ENCODE results near the gene TAF10. TPM values are rescaled to one million over a fixed set of nuclear protein-coding genes. Genes with fewer than 3 reads are reported as not detected.

Gene TAF10
- total RNA-seq, 4 donors from 2014 or later = 35.7 to 114 (median 53.8) TPM

DNA sequence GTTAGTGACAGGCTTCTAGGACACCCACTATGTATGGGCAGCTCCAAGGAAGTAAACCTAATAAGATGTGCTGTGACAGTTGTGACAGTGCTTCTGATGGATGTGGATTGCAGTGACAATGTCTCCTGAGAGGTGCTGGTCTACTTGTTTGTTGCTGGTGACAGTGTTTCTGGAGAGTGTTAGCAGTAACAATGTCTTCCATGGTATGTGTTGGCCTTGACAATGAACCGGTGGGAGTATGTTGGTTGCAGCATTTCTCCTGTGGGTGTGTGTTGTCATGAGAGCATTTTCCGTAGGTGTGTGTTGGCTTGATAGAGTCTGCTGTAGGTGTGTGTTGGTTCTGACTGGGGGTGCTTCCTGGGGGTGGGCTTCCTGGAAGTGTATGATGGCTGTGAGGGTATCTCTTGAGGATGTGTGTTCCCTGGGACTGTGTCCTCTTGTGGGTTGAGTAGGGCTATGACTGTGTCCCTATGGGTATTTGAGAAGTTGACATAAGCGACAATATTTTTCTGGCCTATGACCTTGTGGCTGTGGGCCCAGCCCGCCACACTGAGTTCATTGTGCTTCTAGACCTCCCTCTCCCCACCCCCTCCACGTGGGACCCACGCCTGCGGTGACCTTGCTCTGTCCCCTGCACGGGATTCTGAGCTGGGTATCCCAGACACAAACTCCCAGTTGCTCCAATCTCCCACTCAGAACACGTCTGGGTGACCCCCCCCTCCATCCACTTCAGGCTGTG lies 42.4 kb upstream of the TAF10 start:
- peaks cover 0 to 11% (median 5%) of the 10 kb centered on the region in 4 donors for H3K4me1 ChIP-seq
- peak overlapping the region in 2 of 4 donors; percentile 44 to 47 for H3K4me3 ChIP-seq
- H3K27ac ChIP-seq = peak overlapping the region; percentile 74 to 87 (median 80)
- H3K9me3 ChIP-seq = no peaks in the 10 kb centered on the region
- intact Hi-C loops (cut with DNase I; ENCODE audit: low total_unique reads) = no loop called here
- TF ChIP-seq, protein P1, sequence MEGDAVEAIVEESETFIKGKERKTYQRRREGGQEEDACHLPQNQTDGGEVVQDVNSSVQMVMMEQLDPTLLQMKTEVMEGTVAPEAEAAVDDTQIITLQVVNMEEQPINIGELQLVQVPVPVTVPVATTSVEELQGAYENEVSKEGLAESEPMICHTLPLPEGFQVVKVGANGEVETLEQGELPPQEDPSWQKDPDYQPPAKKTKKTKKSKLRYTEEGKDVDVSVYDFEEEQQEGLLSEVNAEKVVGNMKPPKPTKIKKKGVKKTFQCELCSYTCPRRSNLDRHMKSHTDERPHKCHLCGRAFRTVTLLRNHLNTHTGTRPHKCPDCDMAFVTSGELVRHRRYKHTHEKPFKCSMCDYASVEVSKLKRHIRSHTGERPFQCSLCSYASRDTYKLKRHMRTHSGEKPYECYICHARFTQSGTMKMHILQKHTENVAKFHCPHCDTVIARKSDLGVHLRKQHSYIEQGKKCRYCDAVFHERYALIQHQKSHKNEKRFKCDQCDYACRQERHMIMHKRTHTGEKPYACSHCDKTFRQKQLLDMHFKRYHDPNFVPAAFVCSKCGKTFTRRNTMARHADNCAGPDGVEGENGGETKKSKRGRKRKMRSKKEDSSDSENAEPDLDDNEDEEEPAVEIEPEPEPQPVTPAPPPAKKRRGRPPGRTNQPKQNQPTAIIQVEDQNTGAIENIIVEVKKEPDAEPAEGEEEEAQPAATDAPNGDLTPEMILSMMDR (IDR thresholded peaks at IDR 0.05) = no peak
- TF ChIP-seq POLR2AphosphoS5 (IDR thresholded peaks at IDR 0.05) = peak in 1 of 3 donors; percentile 43
- in situ Hi-C loops (cut with MboI; ENCODE audit: low pct_ligation_motif_present in 1 of 4, low pct_unique_long_range_greater_than_20kb in 1 of 4, low sequenced_read_pairs in 3 of 4) = no loop called here
- peaks cover 27% of the 10 kb centered on the region for H3K27me3 ChIP-seq
- DNase-seq = no peak
- 20 to 57% methylated on average over 2 to 9 of the region's 9 CpGs for WGBS, 2 donors (ENCODE audit: low coverage in 1 of 2)
- H3K36me3 ChIP-seq = no peaks in the 10 kb centered on the region

DNA sequence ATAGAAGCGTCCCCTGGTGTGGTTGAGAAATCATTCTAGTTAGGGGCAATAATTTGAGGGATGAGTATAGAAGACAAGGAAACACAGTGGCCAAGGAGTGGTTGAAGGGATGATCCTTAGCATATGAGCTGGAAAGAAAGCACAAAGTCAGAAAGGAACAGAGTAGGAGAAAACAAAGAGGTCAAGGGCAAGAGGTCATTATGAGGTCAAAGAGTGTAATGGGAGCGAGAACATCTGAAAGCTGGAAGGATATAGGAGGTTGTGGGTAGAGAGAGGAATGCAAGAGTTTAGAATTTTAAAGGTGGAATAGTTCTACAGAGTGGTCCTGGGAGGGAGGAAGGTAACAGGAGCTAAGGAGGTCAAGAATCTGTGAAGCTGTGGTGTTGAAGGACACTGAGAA lies 41.6 kb upstream of the TAF10 start:
- intact Hi-C loops (cut with DNase I; ENCODE audit: low total_unique reads) (no loop called here), in situ Hi-C loops (cut with MboI; ENCODE audit: low pct_ligation_motif_present in 1 of 4, low pct_unique_long_range_greater_than_20kb in 1 of 4, low sequenced_read_pairs in 3 of 4) (no loop called here)
- H3K27me3 ChIP-seq = peaks cover 27% of the 10 kb centered on the region

DNA sequence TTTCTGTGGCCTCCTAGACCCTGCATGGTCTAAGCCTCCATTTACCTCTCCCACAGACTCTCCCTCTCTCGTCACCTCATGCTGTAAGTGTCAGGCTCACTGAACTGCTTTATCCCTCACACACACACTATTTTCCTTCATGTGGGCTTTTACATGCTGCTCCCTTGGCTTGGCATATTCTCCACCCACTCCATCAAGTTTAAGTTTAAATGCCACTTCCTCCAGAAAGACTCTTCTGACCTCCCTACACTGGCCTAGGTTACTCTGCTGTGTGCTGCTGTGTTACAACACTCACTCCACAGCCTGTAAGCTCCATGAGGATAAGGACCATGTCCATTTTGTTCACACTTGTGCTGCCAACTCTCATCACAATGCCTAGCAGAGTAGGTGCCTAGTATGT lies 41.1 kb upstream of the TAF10 start:
- DNase-seq = no peak
- no peaks in the 10 kb centered on the region for H3K36me3 ChIP-seq
- in situ Hi-C loops (cut with MboI; ENCODE audit: low pct_ligation_motif_present in 1 of 4, low pct_unique_long_range_greater_than_20kb in 1 of 4, low sequenced_read_pairs in 3 of 4) = no loop called here
- no peak overlapping the region for H3K4me3 ChIP-seq
- peaks cover 27% of the 10 kb centered on the region for H3K27me3 ChIP-seq
- intact Hi-C loops (cut with DNase I; ENCODE audit: low total_unique reads) = no loop called here
- H3K9me3 ChIP-seq = no peaks in the 10 kb centered on the region
- TF ChIP-seq, protein P1 (IDR thresholded peaks at IDR 0.05) = no peak
- TF ChIP-seq EP300 (IDR thresholded peaks at IDR 0.05; ENCODE audit: low read depth) = no peak
- TF ChIP-seq POLR2AphosphoS5 (IDR thresholded peaks at IDR 0.05) = no peak
- TF ChIP-seq POLR2A (IDR thresholded peaks at IDR 0.05) = no peak
- H3K4me1 ChIP-seq = peaks cover 0 to 17% (median 12%) of the 10 kb centered on the region in 4 donors
- 82 to 100% methylated on average over 1 of the region's 1 CpG for WGBS, 2 donors (ENCODE audit: low coverage in 1 of 2)
- peak overlapping the region in 1 of 4 donors; percentile 3 for H3K27ac ChIP-seq

More for the DNA sequence above, 41.6 kb upstream of the TAF10 start:
- no peak overlapping the region for H3K4me3 ChIP-seq
- DNase-seq = no peak
- H3K36me3 ChIP-seq = no peaks in the 10 kb centered on the region
- WGBS, 2 donors (ENCODE audit: low coverage in 1 of 2) = 84 to 89% methylated on average over 2 of the region's 2 CpGs
- no peaks in the 10 kb centered on the region for H3K9me3 ChIP-seq
- peaks cover 0 to 12% (median 8%) of the 10 kb centered on the region in 4 donors for H3K4me1 ChIP-seq
- H3K27ac ChIP-seq = peak overlapping the region in 3 of 4 donors; percentile 13 to 79 (median 30)
- TF ChIP-seq POLR2AphosphoS5 (IDR thresholded peaks at IDR 0.05) = no peak
- TF ChIP-seq POLR2A (IDR thresholded peaks at IDR 0.05) = no peak
- no peak for TF ChIP-seq EP300 (IDR thresholded peaks at IDR 0.05; ENCODE audit: low read depth)
- TF ChIP-seq, protein P1 (IDR thresholded peaks at IDR 0.05) = no peak

DNA sequence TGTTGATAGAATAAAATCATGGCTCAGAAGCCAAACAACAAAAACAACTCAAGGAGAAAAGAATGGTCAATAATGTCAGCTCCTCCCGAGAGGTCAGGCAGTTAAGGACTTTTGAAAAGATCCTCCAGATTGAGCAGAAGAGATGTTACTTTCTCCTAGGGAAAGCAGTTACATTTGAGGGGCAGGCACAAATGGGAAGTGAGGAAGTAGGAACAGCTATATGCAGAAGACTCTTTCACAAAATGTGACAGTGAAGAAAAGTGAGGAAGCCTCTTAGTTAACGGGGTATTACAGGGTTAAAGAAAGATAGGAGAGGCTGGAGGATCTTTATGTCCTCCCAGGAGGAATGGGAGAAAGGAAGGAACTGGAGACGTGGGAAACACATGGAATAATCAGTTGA lies 40.2 kb upstream of the TAF10 start:
- in situ Hi-C loops (cut with MboI; ENCODE audit: low pct_ligation_motif_present in 1 of 4, low pct_unique_long_range_greater_than_20kb in 1 of 4, low sequenced_read_pairs in 3 of 4) = no loop called here
- Histone ChIP-seq H3K9me3 (no peaks in the 10 kb centered on the region), H3K27me3 (peaks cover 22% of the 10 kb centered on the region), H3K36me3 (no peaks in the 10 kb centered on the region), H3K4me3 (no peak overlapping the region), H3K27ac (no peak overlapping the region), H3K4me1 (peaks cover 2 to 26% (median 17%) of the 10 kb centered on the region in 4 donors)
- 52 to 62% methylated on average over 3 of the region's 3 CpGs for WGBS, 2 donors (ENCODE audit: low coverage in 1 of 2)
- no peak for TF ChIP-seq POLR2AphosphoS5 (IDR thresholded peaks at IDR 0.05)
- no peak for TF ChIP-seq EP300 (IDR thresholded peaks at IDR 0.05; ENCODE audit: low read depth)
- TF ChIP-seq POLR2A (IDR thresholded peaks at IDR 0.05) = no peak
- TF ChIP-seq, protein P1 (IDR thresholded peaks at IDR 0.05) = no peak
- no peak for DNase-seq
- intact Hi-C loops (cut with DNase I; ENCODE audit: low total_unique reads) = no loop called here

All from transverse colon (tissue), 4 donors.